Endothelial cell of umbilical vein (primary cell): ENCODE data around the gene CHCHD10. TPM values are rescaled to one million over a fixed set of nuclear protein-coding genes. Genes with fewer than 3 reads are reported as not detected.
A peak's percentile ranks its signal among the peaks of the same experiment; 100 is the strongest.

Experiments
- BruUV-seq: library from RNA; stranded (reverse); fragments of 400-500 nt; replicated peaks from 2 replicates; lab custom pipeline; 2021; lab: Mats Ljungman, UMichigan
- CTCF ChIA-PET: fragments of 300-600, 350-600 bp; sonication (Branson Sonifier 250); formaldehyde crosslinking; loops from one replicate; lab custom pipeline; 2021; ENCODE audit warnings: antibody characterized with exemption, inconsistent platforms; lab: Charles Lee
- POLR2A ChIA-PET: fragments of 300-600, 350-600 bp; sonication (Branson Sonifier 250); formaldehyde crosslinking; loops from one replicate; lab custom pipeline; 2021; ENCODE audit warnings: antibody characterized with exemption, inconsistent platforms; lab: Charles Lee
- DNase-seq: peaks from one replicate; pipeline ENCODE4 v3.0.0-alpha.2; 2011; ENCODE audit warnings: low read depth, low spot score
- FAIRE-seq: peaks from 2 replicates; lab custom pipeline; 2011; peaks lifted over from hg19 to GRCh38; lab: Jason Lieb, UNC
- H2AFZ ChIP-seq: 2 replicates; pipeline ENCODE4 v1.6.0; 2012; ENCODE audit warnings: low read depth, low read length, control low read depth, inconsistent platforms
- H3K27ac ChIP-seq: 2 replicates; pipeline ENCODE4 v1.5.1; 2011; ENCODE audit warnings: low read depth, mild to moderate bottlenecking, control low read depth, low read length, moderate library complexity; ENCODE audit not compliant: insufficient read depth
- H3K27me3 ChIP-seq, 2 experiments: 2 replicates each; pipeline versions ENCODE4 v1.6.0 to v1.6.1; 2011; ENCODE audit warnings: low read length in 2 of 2, mixed read lengths in 1 of 2; ENCODE audit not compliant: control insufficient read depth in 2 of 2, insufficient read depth in 2 of 2
- H3K36me3 ChIP-seq, 2 experiments: 2 replicates in 1 of 2; 3 replicates in 1 of 2; pipeline ENCODE4 v1.5.1; 2011; ENCODE audit warnings: low read length in 2 of 2, mild to moderate bottlenecking in 1 of 2, moderate library complexity in 1 of 2; ENCODE audit not compliant: control insufficient read depth in 2 of 2, insufficient read depth in 2 of 2; ENCODE audit errors: extremely low read depth in 1 of 2
- H3K4me1 ChIP-seq: 3 replicates; pipeline ENCODE4 v1.5.1; 2011; ENCODE audit warnings: mild to moderate bottlenecking, low read length; ENCODE audit not compliant: control insufficient read depth, insufficient read depth; ENCODE audit errors: extremely low read depth
- H3K4me2 ChIP-seq: 2 replicates; pipeline ENCODE4 v1.6.1; 2011; ENCODE audit warnings: low read length, control low read depth, mixed read lengths; ENCODE audit not compliant: insufficient read depth
- H3K4me3 ChIP-seq, 3 experiments: fragments of 200-600 bp in 1 of 3; sonication (generic), shearing (Covaris generic) in 1 of 3; replicated peaks in 1 of 3; 2 replicates each; pipeline ENCODE4 v1.5.1; 2011 to 2016; ENCODE audit warnings: control low read depth in 3 of 3, low read length in 3 of 3, mild to moderate bottlenecking in 2 of 3, inconsistent platforms in 1 of 3, low read depth in 1 of 3, moderate library complexity in 1 of 3; ENCODE audit not compliant: insufficient read depth in 1 of 3
- H3K79me2 ChIP-seq: 2 replicates; pipeline ENCODE4 v1.6.0; 2012; ENCODE audit warnings: low read length, inconsistent platforms; ENCODE audit not compliant: control insufficient read depth, insufficient read depth
- H3K9ac ChIP-seq: replicated peaks from 2 replicates; pipeline ENCODE3; 2011; ENCODE audit warnings: low read length, control low read depth; ENCODE audit not compliant: insufficient read depth; ENCODE audit errors: extremely low read depth
- H3K9me1 ChIP-seq: replicated peaks from 3 replicates; pipeline ENCODE4 v1.6.0; 2011; ENCODE audit warnings: mild to moderate bottlenecking, low read length; ENCODE audit not compliant: control insufficient read depth, insufficient read depth; ENCODE audit errors: extremely low read depth
- H3K9me3 ChIP-seq: replicated peaks from 2 replicates; pipeline ENCODE4 v1.5.1; 2012; ENCODE audit warnings: low read length, inconsistent platforms; ENCODE audit not compliant: control insufficient read depth, insufficient read depth
- H4K20me1 ChIP-seq: replicated peaks from 2 replicates; pipeline ENCODE3; 2011; ENCODE audit warnings: mild to moderate bottlenecking, low read length; ENCODE audit not compliant: control insufficient read depth, insufficient read depth; ENCODE audit errors: extremely low read depth
- EZH2 ChIP-seq: IDR thresholded peaks from 2 replicates; pipeline ENCODE4 v1.6.1; 2012; ENCODE audit warnings: borderline replicate concordance, low read depth, mild to moderate bottlenecking, moderate library complexity, low read length, inconsistent platforms; ENCODE audit not compliant: severe bottlenecking
- FOS ChIP-seq: IDR thresholded peaks from 2 replicates; pipeline ENCODE4 v1.6.1; 2011; ENCODE audit warnings: mild to moderate bottlenecking, low read length, moderate library complexity, borderline replicate concordance; ENCODE audit not compliant: insufficient read depth
- GATA2 ChIP-seq: IDR thresholded peaks from 2 replicates; pipeline ENCODE4 v1.7.0; 2011; ENCODE audit warnings: low read depth, mild to moderate bottlenecking, moderate library complexity, mixed read lengths, low read length; ENCODE audit not compliant: insufficient read length, insufficient read depth
- JUN ChIP-seq: IDR thresholded peaks from 2 replicates; pipeline ENCODE4 v1.6.1; 2011; ENCODE audit warnings: borderline replicate concordance, low read depth; ENCODE audit not compliant: insufficient read length, insufficient read depth
- MYC ChIP-seq: IDR thresholded peaks from one replicate; pipeline ENCODE4 v1.6.1; 2011; ENCODE audit warnings: mild to moderate bottlenecking, low read depth, low read length
- POLR2A ChIP-seq: IDR thresholded peaks from 2 replicates; pipeline ENCODE4 v1.6.1; 2012; ENCODE audit warnings: low read depth, mild to moderate bottlenecking, control low read depth, low read length
- POLR2AphosphoS5 ChIP-seq: IDR thresholded peaks from 2 replicates; pipeline ENCODE4 v1.6.1; 2012; ENCODE audit warnings: low read depth, mild to moderate bottlenecking, control low read depth, low read length, moderate library complexity; ENCODE audit not compliant: insufficient read depth
- dilution Hi-C: fragments of 300-500 bp; cut with MboI; formaldehyde crosslinking; loops from one replicate; pipeline ENCODE4 v1.15.0; 2019; ENCODE audit warnings: low sequenced_read_pairs; ENCODE audit not compliant: extremely low pct_ligation_motif_present
- intact Hi-C: fragments of 100-400 bp; cut with micrococcal nuclease; formaldehyde crosslinking; loops from one replicate; pipeline ENCODE4 v1.10.0; 2022
- polyA plus RNA-seq, 4 experiments: library from polyadenylated mRNA; depleted of rRNA in 3 of 4; stranded (reverse) in 3 of 4; unstranded in 1 of 4; fragments of >200 nt; gene quantifications; 2 replicates each; pipeline versions ENCODE4 v1.2.1 to v1.2.3, GENCODE V29; 2011 to 2012; ENCODE audit warnings: missing spikeins in 1 of 4
- total RNA-seq: library from RNA; stranded (reverse); gene quantifications from 2 replicates; pipeline ENCODE4 v1.2.3, GENCODE V29; 2021
- TF ChIP-seq, protein P1 (sequence below): IDR thresholded peaks from 2 replicates; pipeline ENCODE4 v1.6.1; 2011; ENCODE audit not compliant: insufficient read depth, insufficient read length
- TF ChIP-seq, protein P2 (sequence below), 2 donors: IDR thresholded peaks; 1 replicate in 1 of 2; 2 replicates in 1 of 2; pipeline ENCODE4 v1.5.1; 2011; ENCODE audit warnings: low read length in 2 of 2, mild to moderate bottlenecking in 2 of 2, moderate library complexity in 2 of 2, control low read depth in 1 of 2, inconsistent platforms in 1 of 2, low read depth in 1 of 2; ENCODE audit not compliant: insufficient read depth in 1 of 2; ENCODE audit errors: extremely low read depth in 1 of 2

CHCHD10 gene
- total and polyA plus RNA-seq, 2 donors (not counting 3 experiments of a cell fraction or from before 2014, with no cell fraction given) = 28.1 to 75.6 TPM

DNA sequence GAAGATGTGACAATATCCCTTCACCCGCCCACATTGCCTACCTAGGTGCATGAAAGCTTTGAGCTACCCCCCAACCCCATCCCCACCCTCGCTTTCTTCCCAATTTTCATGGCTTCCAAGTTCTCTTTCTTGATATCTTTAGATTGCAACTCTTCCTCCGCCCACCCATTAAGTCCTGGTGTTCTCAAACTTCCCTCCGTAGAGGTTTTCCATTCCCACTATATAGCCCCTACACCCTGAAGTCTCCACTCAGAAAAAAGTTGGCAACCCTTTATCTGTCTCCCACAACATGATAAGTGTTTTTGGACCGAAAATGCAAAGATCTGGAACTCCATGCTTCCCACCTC lies 17.4 kb downstream of the CHCHD10 start:
- Histone ChIP-seq H4K20me1 (no peaks in the 10 kb centered on the region), H3K27ac (no peak overlapping the region), H3K9me3 (no peaks in the 10 kb centered on the region), H3K4me3 (peak overlapping the region; percentile 88 to 92 (median 89)), H3K9ac (peak overlapping the region; percentile 58), H3K4me1 (peaks cover 10% of the 10 kb centered on the region), H3K27me3 (no peaks in the 10 kb centered on the region), H3K4me2 (peak overlapping the region; percentile 93), H3K79me2 (no peaks in the 10 kb centered on the region), H3K9me1 (no peaks in the 10 kb centered on the region), H2AFZ (peak overlapping the region; percentile 89), H3K36me3 (no peaks in the 10 kb centered on the region)
- ChIA-PET POLR2A (no interaction called here), CTCF (interaction anchor here (1.0 to 1.1 kb wide), 2 partner anchors 19 to 21 kb away, joined by 3 read pairs; no protein-coding TSS in a partner anchor)
- no peak for FAIRE-seq
- TF ChIP-seq JUN (no peak), EZH2 (no peak), GATA2 (no peak), MYC (no peak), POLR2AphosphoS5 (no peak), POLR2A (no peak), FOS (no peak)
- TF ChIP-seq, protein P1, sequence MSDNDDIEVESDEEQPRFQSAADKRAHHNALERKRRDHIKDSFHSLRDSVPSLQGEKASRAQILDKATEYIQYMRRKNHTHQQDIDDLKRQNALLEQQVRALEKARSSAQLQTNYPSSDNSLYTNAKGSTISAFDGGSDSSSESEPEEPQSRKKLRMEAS = no peak
- TF ChIP-seq, protein P2, sequence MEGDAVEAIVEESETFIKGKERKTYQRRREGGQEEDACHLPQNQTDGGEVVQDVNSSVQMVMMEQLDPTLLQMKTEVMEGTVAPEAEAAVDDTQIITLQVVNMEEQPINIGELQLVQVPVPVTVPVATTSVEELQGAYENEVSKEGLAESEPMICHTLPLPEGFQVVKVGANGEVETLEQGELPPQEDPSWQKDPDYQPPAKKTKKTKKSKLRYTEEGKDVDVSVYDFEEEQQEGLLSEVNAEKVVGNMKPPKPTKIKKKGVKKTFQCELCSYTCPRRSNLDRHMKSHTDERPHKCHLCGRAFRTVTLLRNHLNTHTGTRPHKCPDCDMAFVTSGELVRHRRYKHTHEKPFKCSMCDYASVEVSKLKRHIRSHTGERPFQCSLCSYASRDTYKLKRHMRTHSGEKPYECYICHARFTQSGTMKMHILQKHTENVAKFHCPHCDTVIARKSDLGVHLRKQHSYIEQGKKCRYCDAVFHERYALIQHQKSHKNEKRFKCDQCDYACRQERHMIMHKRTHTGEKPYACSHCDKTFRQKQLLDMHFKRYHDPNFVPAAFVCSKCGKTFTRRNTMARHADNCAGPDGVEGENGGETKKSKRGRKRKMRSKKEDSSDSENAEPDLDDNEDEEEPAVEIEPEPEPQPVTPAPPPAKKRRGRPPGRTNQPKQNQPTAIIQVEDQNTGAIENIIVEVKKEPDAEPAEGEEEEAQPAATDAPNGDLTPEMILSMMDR (IDR thresholded peaks at IDR 0.05; ENCODE audit: extremely low read depth in 1 of 2, insufficient read depth in 1 of 2, low read depth in 1 of 2, low read length in 2 of 2) = no peak
- DNase-seq = no peak
- BruUV-seq = TSS peak; percentile 37
- dilution Hi-C loops (no loop called here), intact Hi-C loops (loop anchor here (2.0 kb wide), 1 partner anchor 18 kb away; no protein-coding TSS in a partner anchor)
